Activated CD4-positive, alpha-beta T cell treated with anti-CD3 and anti-CD28 coated beads, Interleukin-2, amount 50 U/mL, for 4 hours (primary cell): ENCODE measurements around the gene CAGE1.

Experiments used
- DNase-seq, 2 experiments: peaks; one replicate each; pipeline ENCODE4 v3.0.0-alpha.2; 2020

Gene CAGE1

GRCh38 chr6:7301702-7302101, 87.8 kb downstream of the CAGE1 start:
- DNase-seq: no peak

DNA sequence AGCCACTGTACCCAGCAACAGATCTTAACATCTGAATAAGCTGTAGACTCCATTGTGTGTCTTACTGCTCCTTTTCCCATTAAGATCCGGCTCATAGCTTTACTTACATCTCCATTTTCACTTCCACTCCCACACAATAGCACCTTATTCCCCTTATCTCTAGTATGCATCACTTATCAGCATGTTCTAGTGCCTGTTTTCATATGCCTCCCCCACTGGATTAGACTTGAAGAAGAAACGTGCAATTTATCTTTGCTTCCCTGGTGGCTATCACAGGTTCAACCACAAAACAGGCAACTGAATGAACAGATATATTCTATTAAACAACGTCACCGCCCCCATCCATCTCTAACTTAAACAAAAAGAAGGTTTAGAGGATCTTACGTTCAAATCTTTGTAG, 88.6 kb downstream of the CAGE1 start:
- no peak for DNase-seq

DNA sequence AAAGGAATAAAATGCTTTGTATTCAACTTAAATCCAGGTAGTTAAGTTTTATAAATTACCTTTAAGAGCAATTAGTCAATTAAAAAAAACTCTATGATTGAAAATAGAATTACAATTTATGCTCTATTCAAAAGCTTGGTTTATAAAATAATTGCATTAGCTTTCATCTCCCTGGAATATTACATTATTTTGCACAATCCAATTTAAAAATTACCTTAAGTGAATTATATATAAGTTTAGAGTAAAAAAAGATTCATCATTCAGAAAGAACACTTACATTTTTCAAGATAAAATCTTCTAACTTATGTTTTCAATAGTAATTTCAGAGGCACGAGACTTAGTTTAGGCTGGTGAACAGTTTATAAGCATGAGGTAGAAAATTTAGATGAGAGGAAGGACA, 91.4 kb downstream of the CAGE1 start:
- no peak for DNase-seq

DNA sequence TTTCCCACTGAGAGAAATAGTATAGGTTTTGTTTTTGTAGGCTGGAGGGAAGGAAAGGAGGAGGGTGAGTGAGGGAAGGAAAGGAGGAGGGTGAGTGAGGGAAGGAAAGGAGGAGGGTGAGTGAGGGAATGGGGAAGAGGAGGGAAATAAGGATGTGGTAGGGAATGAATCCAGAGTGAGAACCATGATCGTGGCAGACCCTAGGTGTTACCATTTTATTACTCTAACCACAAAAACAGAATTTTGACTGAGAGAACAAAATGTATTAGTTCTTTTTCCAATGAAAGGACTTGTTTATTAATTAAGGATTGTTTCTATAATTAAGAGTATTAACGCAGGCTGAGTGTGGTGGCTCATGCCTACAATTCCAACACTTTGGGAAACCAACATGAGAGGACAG, 92.9 kb downstream of the CAGE1 start:
- DNase-seq: no peak

- DNase-seq: no peak
These were observed 93.6 kb downstream of the CAGE1 start for GRCh38 chr6:7295916-7296315.

- no peak for DNase-seq
These were observed 96.8 kb downstream of the CAGE1 start for GRCh38 chr6:7292596-7293255.

DNA sequence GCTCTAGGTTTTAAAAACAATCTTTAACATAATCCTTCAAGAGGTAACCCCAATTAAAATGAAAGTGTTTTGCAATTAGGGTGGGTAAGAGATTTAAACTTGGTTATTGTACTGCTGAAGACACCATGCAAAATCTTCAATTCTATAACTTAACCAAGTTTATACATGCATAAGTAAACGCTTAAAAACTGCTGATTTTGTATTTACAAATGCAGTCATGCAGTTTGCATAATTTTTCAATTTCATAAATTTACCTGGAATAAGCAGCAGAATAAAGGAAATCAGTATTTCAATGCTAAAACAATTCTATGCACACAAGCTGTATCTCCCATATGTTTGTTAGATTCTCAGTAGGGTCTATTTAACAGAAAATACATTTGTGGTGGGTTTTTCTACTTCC, 99.5 kb downstream of the CAGE1 start:
- no peak for DNase-seq

- DNase-seq: no peak
These were observed 104.1 kb downstream of the CAGE1 start for GRCh38 chr6:7285416-7285815.

DNA sequence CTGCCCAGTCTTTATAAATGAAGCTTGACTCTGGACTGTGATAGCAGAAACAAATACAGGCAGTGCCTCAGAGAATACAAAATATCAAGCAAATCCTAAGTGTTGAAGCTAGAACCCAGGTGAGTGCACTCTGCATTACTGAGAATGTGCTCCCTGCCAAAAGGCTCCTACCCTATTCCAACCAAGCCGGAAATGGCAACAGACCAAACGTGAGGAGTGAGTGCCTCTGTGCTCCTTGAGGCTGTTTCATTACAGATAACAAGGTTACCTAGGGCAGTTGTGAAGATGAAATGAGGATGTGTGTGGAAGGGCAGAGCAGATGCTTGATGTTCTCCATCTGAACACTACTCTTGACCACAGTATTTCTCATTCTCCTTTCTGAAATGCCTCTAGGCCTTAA, 105.9 kb downstream of the CAGE1 start:
- no peak for DNase-seq

DNA sequence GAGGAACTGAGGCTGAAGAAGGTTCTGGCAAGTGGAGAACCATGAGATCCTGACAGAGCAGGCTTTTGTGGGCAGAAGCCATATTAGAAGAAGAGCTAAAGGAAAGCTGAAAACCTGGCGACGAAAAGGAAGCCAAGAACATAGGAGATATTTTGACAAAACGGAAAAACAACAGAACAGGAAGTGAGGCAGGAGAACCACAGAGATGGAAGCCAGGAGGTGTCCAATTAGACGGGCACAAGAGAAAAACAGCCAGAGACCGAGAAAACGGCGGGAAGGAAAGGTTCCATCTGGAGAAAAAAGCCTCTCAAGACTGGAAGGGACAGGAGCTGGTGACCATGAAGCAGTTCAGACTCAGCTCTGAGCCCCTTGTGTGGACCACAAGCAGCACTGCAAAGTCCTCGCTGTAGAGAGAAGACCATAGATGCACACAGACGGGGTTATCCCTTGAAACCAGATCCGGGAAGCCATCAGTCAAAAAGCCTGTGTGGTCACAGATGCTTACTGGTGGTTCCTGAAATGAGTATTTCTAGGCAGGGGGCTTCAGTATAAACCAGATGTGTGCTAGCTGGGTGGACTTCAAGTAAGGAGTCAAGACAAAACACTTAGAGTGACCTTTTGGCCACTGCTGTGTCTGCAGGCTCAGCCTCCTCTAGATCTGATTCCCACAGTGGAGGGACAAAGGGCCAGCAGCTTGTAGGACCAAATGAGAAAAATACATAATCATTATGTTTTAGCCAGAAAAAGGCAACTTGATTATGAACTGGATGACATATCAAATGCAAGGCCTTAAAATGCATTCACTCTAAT, 107.2 kb downstream of the CAGE1 start:
- no peak for DNase-seq
